Keratinocyte (primary cell): ENCODE measurements around the gene ACTR3C. TPM values are rescaled to one million over a fixed set of nuclear protein-coding genes. Genes with fewer than 3 reads are reported as not detected.
A peak's percentile ranks its signal among the peaks of the same experiment; 100 is the strongest.

ENCODE experiments used
- DNase-seq: peaks from one replicate; pipeline ENCODE4 v3.0.0-alpha.2; 2011; ENCODE audit warnings: low read depth, missing footprints, low spot score
- FAIRE-seq: peaks from 2 replicates; lab custom pipeline; 2011; peaks lifted over from hg19 to GRCh38; lab: Jason Lieb, UNC
- H2AFZ ChIP-seq: 2 replicates; pipeline ENCODE4 v1.6.0; 2012; ENCODE audit warnings: low read length, control low read depth, inconsistent platforms; ENCODE audit not compliant: control insufficient read depth
- H3K27ac ChIP-seq: 2 replicates; pipeline ENCODE4 v1.5.1; 2011; ENCODE audit warnings: low read length; ENCODE audit not compliant: control insufficient read depth, insufficient read depth
- H3K27me3 ChIP-seq: 3 replicates; pipeline ENCODE4 v1.6.0; 2011; ENCODE audit warnings: low read length; ENCODE audit not compliant: control insufficient read depth, insufficient read depth; ENCODE audit errors: extremely low read depth
- H3K36me3 ChIP-seq, 2 experiments: 2 replicates in 1 of 2; 3 replicates in 1 of 2; pipeline ENCODE4 v1.5.1; 2011; ENCODE audit warnings: low read length in 2 of 2, mild to moderate bottlenecking in 1 of 2; ENCODE audit not compliant: control insufficient read depth in 2 of 2, insufficient read depth in 2 of 2; ENCODE audit errors: extremely low read depth in 1 of 2
- H3K4me1 ChIP-seq: 3 replicates; pipeline ENCODE4 v1.5.1; 2011; ENCODE audit warnings: low read length; ENCODE audit not compliant: control insufficient read depth, insufficient read depth; ENCODE audit errors: extremely low read depth
- H3K4me2 ChIP-seq: 3 replicates; pipeline ENCODE4 v1.6.0; 2011; ENCODE audit warnings: low read depth, low read length; ENCODE audit not compliant: control insufficient read depth, insufficient read depth; ENCODE audit errors: extremely low read depth
- H3K4me3 ChIP-seq, 3 experiments: fragments of 200-600 bp in 1 of 3; sonication (generic) in 1 of 3; 2 replicates in 2 of 3; 3 replicates in 1 of 3; pipeline ENCODE4 v1.5.1; 2011 to 2016; ENCODE audit warnings: low read length in 3 of 3, mild to moderate bottlenecking in 3 of 3, control low read depth in 2 of 3, inconsistent platforms in 1 of 3, low read depth in 1 of 3, mixed read lengths in 1 of 3, mixed run types in 1 of 3, moderate library complexity in 1 of 3; ENCODE audit not compliant: control insufficient read depth in 2 of 3, insufficient read depth in 2 of 3; ENCODE audit errors: extremely low read depth in 1 of 3
- H3K79me2 ChIP-seq: 2 replicates; pipeline ENCODE4 v1.6.0; 2012; ENCODE audit warnings: low read length; ENCODE audit not compliant: control insufficient read depth, insufficient read depth
- H3K9ac ChIP-seq: 3 replicates; pipeline ENCODE4 v1.6.0; 2011; ENCODE audit warnings: low read length; ENCODE audit not compliant: control insufficient read depth, insufficient read depth; ENCODE audit errors: extremely low read depth
- H3K9me1 ChIP-seq: 3 replicates; pipeline ENCODE4 v1.6.0; 2011; ENCODE audit warnings: low read length; ENCODE audit not compliant: control insufficient read depth, insufficient read depth; ENCODE audit errors: extremely low read depth
- H3K9me3 ChIP-seq: 2 replicates; pipeline ENCODE4 v1.5.1; 2012; ENCODE audit warnings: low read depth, low read length; ENCODE audit not compliant: control insufficient read depth
- H4K20me1 ChIP-seq: 3 replicates; pipeline ENCODE4 v1.6.0; 2011; ENCODE audit warnings: low read length; ENCODE audit not compliant: control insufficient read depth, insufficient read depth; ENCODE audit errors: extremely low read depth
- CTCF ChIP-seq, 3 experiments: IDR thresholded peaks in 1 of 3; conservative IDR thresholded peaks in 1 of 3; optimal IDR thresholded peaks in 1 of 3; 2 replicates in 2 of 3; 3 replicates in 1 of 3; pipeline versions ENCODE3 to v1.5.1; 2011; ENCODE audit warnings: low read length in 3 of 3, mild to moderate bottlenecking in 3 of 3, moderate library complexity in 2 of 3, control low read depth in 1 of 3, inconsistent platforms in 1 of 3; ENCODE audit not compliant: insufficient read depth in 2 of 3; ENCODE audit errors: extremely low read depth in 1 of 3
- EZH2 ChIP-seq: IDR thresholded peaks from one replicate; pipeline ENCODE4 v1.6.1; 2012; ENCODE audit warnings: inconsistent platforms, mild to moderate bottlenecking, low read length, moderate library complexity
- dilution Hi-C: fragments of 300-500 bp; cut with MboI; formaldehyde crosslinking; loops from one replicate; pipeline ENCODE4 v1.7.0; 2020; ENCODE audit warnings: low sequenced_read_pairs; ENCODE audit not compliant: extremely low pct_ligation_motif_present
- polyA plus RNA-seq, 5 experiments: library from polyadenylated mRNA; depleted of rRNA in 3 of 5; stranded (reverse) in 3 of 5; stranded (forward) in 1 of 5; unstranded in 1 of 5; fragments of >200 nt; gene quantifications; 1 replicate in 1 of 5; 2 replicates in 3 of 5; 3 replicates in 1 of 5; pipeline versions ENCODE4 v1.2.1 to v1.2.3, GENCODE V29; 2011 to 2012; ENCODE audit warnings: missing spikeins in 2 of 5, low read depth in 1 of 5, low replicate concordance in 1 of 5

The ACTR3C gene
- polyA plus RNA-seq, 1 donor (not counting 4 experiments of a cell fraction or from before 2014, with no cell fraction given): 1.3 TPM

GRCh38 chr7:150322114-150322832 lies 1.1 kb downstream of the ACTR3C start:
- FAIRE-seq: no peak
- Histone ChIP-seq H3K4me2 (peak overlapping the region; percentile 87), H3K27ac (peak overlapping the region; percentile 55)

GRCh38 chr7:150321788-150322113 lies 1.6 kb downstream of the ACTR3C start:
- FAIRE-seq: no peak
- Histone ChIP-seq H3K9me3 (no peaks in the 10 kb centered on the region), H3K36me3 (no peaks in the 10 kb centered on the region), H3K9me1 (no peaks in the 10 kb centered on the region), H3K9ac (no peak overlapping the region), H3K79me2 (no peaks in the 10 kb centered on the region), H2AFZ (no peak overlapping the region), H3K4me3 (no peak overlapping the region), H3K4me1 (peaks cover 22% of the 10 kb centered on the region), H3K27ac (no peak overlapping the region), H3K4me2 (no peak overlapping the region), H3K27me3 (no peaks in the 10 kb centered on the region), H4K20me1 (no peaks in the 10 kb centered on the region)
- TF ChIP-seq CTCF (optimal IDR thresholded peaks at IDR 0.05 in 1 of 3, IDR thresholded peaks at IDR 0.05 in 1 of 3, conservative IDR thresholded peaks at IDR 0.05 in 1 of 3; ENCODE audit: extremely low read depth in 1 of 3, insufficient read depth in 2 of 3, low read length in 3 of 3) (no peak), EZH2 (no peak)
- DNase-seq: no peak
- dilution Hi-C loops: no loop called here

More at GRCh38 chr7:150322114-150322832, 1.1 kb downstream of the ACTR3C start:
- H3K27me3 ChIP-seq: no peaks in the 10 kb centered on the region
- H3K36me3 ChIP-seq: no peaks in the 10 kb centered on the region
- H3K4me3 ChIP-seq: peak overlapping the region; percentile 58 to 74 (median 62)
- peak overlapping the region; percentile 95 for H2AFZ ChIP-seq
- peaks cover 22% of the 10 kb centered on the region for H3K4me1 ChIP-seq
- no peaks in the 10 kb centered on the region for H3K79me2 ChIP-seq
- dilution Hi-C loops: no loop called here
- no peaks in the 10 kb centered on the region for H4K20me1 ChIP-seq
- H3K9ac ChIP-seq: peak overlapping the region; percentile 79
- DNase-seq: no peak
- H3K9me3 ChIP-seq: no peaks in the 10 kb centered on the region
- no peak for TF ChIP-seq EZH2
- TF ChIP-seq CTCF (optimal IDR thresholded peaks at IDR 0.05 in 1 of 3, IDR thresholded peaks at IDR 0.05 in 1 of 3, conservative IDR thresholded peaks at IDR 0.05 in 1 of 3; ENCODE audit: extremely low read depth in 1 of 3, insufficient read depth in 2 of 3, low read length in 3 of 3): no peak
- H3K9me1 ChIP-seq: no peaks in the 10 kb centered on the region
